Right ventricle myocardium inferior (tissue), 1 donor: Measurements from ENCODE around the gene GPR132. TPM values are rescaled to one million over a fixed set of nuclear protein-coding genes. Genes with fewer than 3 reads are reported as not detected.
A peak's percentile ranks its signal among the peaks of the same experiment; 100 is the strongest.
"Not testable (repeated sequence)": the region's sequence is repeated elsewhere in the genome, so short reads cannot be mapped to it uniquely, and the experiment has no call there.

Source experiments
- ATAC-seq: fragments of 200-7000 bp; cut with Tn5 transposase; one replicate; pipeline ENCODE4 v1.9.1; 2020; ENCODE audit warnings: mild to moderate bottlenecking, moderate library complexity
- DNase-seq: peaks from one replicate; pipeline ENCODE4 v3.0.0; 2021; ENCODE audit errors: missing footprints
- intact Hi-C: fragments of 100-400 bp; cut with DNase I; formaldehyde crosslinking; loops from one replicate; pipeline ENCODE4 v1.11.0; 2022
- total RNA-seq: library from RNA; stranded (reverse); fragmentation: NEBNext Ultra II Directional; extraction: Animal tissue kit (Norgen Biotek cat#: 25700); gene quantifications from one replicate; pipeline ENCODE4 v1.2.1, GENCODE V29; 2021
- donor health status: DM: no; HTN: yes; CAD: no; lungs with severe emphysema.

Gene GPR132
- total RNA-seq, 1 donor from 2014 or later, result 0.89 TPM

- intact Hi-C loops, result no loop called here
- ATAC-seq (no peak), DNase-seq (no peak)
Observed at GRCh38 chr14:105067140-105067968, 2.1 kb upstream of the GPR132 start.

GRCh38 chr14:105066240-105067071, 1.2 kb upstream of the GPR132 start:
- intact Hi-C loops, result no loop called here
- DNase-seq (no peak), ATAC-seq (no peak)

GRCh38 chr14:105064721-105065143, 498 bp downstream of the GPR132 start:
- intact Hi-C loops, result no loop called here
- ATAC-seq (no peak), DNase-seq (peak; percentile 76)

GRCh38 chr14:105064001-105064400, 1.2 kb downstream of the GPR132 start:
- ATAC-seq, result no peak
- no peak for DNase-seq

GRCh38 chr14:105063506-105063905, 1.7 kb downstream of the GPR132 start:
- DNase-seq, result not testable (repeated sequence)

More at GRCh38 chr14:105064001-105064400, 1.2 kb downstream of the GPR132 start:
- intact Hi-C loops, result no loop called here

GRCh38 chr14:105063056-105063455, 2.2 kb downstream of the GPR132 start:
- intact Hi-C loops, result no loop called here
- DNase-seq (no peak), ATAC-seq (no peak)

More at GRCh38 chr14:105063506-105063905, 1.7 kb downstream of the GPR132 start:
- ATAC-seq, intact Hi-C loops: not testable (repeated sequence)

- intact Hi-C loops, result no loop called here
- no peak for ATAC-seq
- no peak for DNase-seq
Observed at GRCh38 chr14:105062048-105062433, 3.2 kb downstream of the GPR132 start.

GRCh38 chr14:105061428-105062047, 3.7 kb downstream of the GPR132 start:
- peak; percentile 55 for ATAC-seq
- intact Hi-C loops, result loop anchor here (2.0 kb wide), 1 partner anchor 25 kb away; no protein-coding TSS in a partner anchor
- peak; percentile 86 for DNase-seq

- DNase-seq, result peak; percentile 86
- intact Hi-C loops, result loop anchor here (2.0 kb wide), 1 partner anchor 26 kb away; no protein-coding TSS in a partner anchor
- ATAC-seq, result peak; percentile 41
Observed at GRCh38 chr14:105060751-105061427, 4.3 kb downstream of the GPR132 start.

GRCh38 chr14:105059925-105060565, 5.2 kb downstream of the GPR132 start:
- no peak for ATAC-seq
- no peak for DNase-seq

GRCh38 chr14:105059035-105059924, 6.0 kb downstream of the GPR132 start:
- ATAC-seq (no peak), DNase-seq (no peak)

More at GRCh38 chr14:105059925-105060565, 5.2 kb downstream of the GPR132 start:
- intact Hi-C loops, result loop anchor here (2.0 kb wide), 1 partner anchor 27 kb away; no protein-coding TSS in a partner anchor

GRCh38 chr14:105058521-105059034, 6.7 kb downstream of the GPR132 start:
- intact Hi-C loops, result no loop called here
- DNase-seq, result no peak
- no peak for ATAC-seq

More at GRCh38 chr14:105059035-105059924, 6.0 kb downstream of the GPR132 start:
- intact Hi-C loops, result no loop called here

- DNase-seq (no peak), ATAC-seq (no peak)
- intact Hi-C loops, result no loop called here
Observed at GRCh38 chr14:105056303-105056831, 8.9 kb downstream of the GPR132 start.

- ATAC-seq (no peak), DNase-seq (no peak)
- intact Hi-C loops, result no loop called here
Observed at GRCh38 chr14:105055736-105056302, 9.4 kb downstream of the GPR132 start.

- intact Hi-C loops, result no loop called here
Observed at GRCh38 chr14:105055334-105055733, 9.9 kb downstream of the GPR132 start.

GRCh38 chr14:105053996-105054395, 11.2 kb downstream of the GPR132 start:
- intact Hi-C loops, result no loop called here
- ATAC-seq (no peak), DNase-seq (no peak)

More at GRCh38 chr14:105055334-105055733, 9.9 kb downstream of the GPR132 start:
- ATAC-seq (no peak), DNase-seq (no peak)
